GM19023 (cell line): Measurements from ENCODE around the gene KCNMA1.

ENCODE experiments used
- ATAC-seq: cut with Tn5 transposase; IDR thresholded peaks from one replicate; pipeline ENCODE4 v1.9.1; 2021; ENCODE audit warnings: mild to moderate bottlenecking, moderate library complexity; ENCODE audit not compliant: unreplicated experiment

Gene KCNMA1

GRCh38 chr10:77290528-77291155 is 347.0 kb downstream of the KCNMA1 start:
- ATAC-seq, result no peak

GRCh38 chr10:77289790-77290189 is 347.8 kb downstream of the KCNMA1 start:
- ATAC-seq, result no peak

- no peak for ATAC-seq
These were observed 348.5 kb downstream of the KCNMA1 start for GRCh38 chr10:77289027-77289501.

- no peak for ATAC-seq
These were observed 349.9 kb downstream of the KCNMA1 start for GRCh38 chr10:77287647-77288120.

- ATAC-seq, result no peak
These were observed 350.8 kb downstream of the KCNMA1 start for GRCh38 chr10:77286531-77287508.

- ATAC-seq, result no peak
These were observed 352.0 kb downstream of the KCNMA1 start for GRCh38 chr10:77285529-77286182.

GRCh38 chr10:77284797-77285196 is 352.8 kb downstream of the KCNMA1 start:
- no peak for ATAC-seq

- ATAC-seq, result no peak
These were observed 354.3 kb downstream of the KCNMA1 start for GRCh38 chr10:77283326-77283725.

- no peak for ATAC-seq
These were observed 355.4 kb downstream of the KCNMA1 start for GRCh38 chr10:77282163-77282562.

GRCh38 chr10:77281719-77282118 is 355.9 kb downstream of the KCNMA1 start:
- no peak for ATAC-seq

- no peak for ATAC-seq
These were observed 358.4 kb downstream of the KCNMA1 start for GRCh38 chr10:77279207-77279606.

GRCh38 chr10:77274046-77274795 is 363.4 kb downstream of the KCNMA1 start:
- no peak for ATAC-seq

GRCh38 chr10:77269163-77269562 is 368.4 kb downstream of the KCNMA1 start:
- no peak for ATAC-seq

GRCh38 chr10:77268721-77269120 is 368.9 kb downstream of the KCNMA1 start:
- no peak for ATAC-seq

- ATAC-seq, result no peak
These were observed 369.6 kb downstream of the KCNMA1 start for GRCh38 chr10:77267703-77268675.

- ATAC-seq, result no peak
These were observed 371.4 kb downstream of the KCNMA1 start for GRCh38 chr10:77266242-77266641.

GRCh38 chr10:77264527-77264926 is 373.1 kb downstream of the KCNMA1 start:
- ATAC-seq, result no peak

GRCh38 chr10:77264107-77264506 is 373.5 kb downstream of the KCNMA1 start:
- ATAC-seq, result peak; percentile 57

- no peak for ATAC-seq
These were observed 373.9 kb downstream of the KCNMA1 start for GRCh38 chr10:77263700-77264099.
